ENCODE measurements around the gene TRHDE. TPM values are rescaled to one million over a fixed set of nuclear protein-coding genes. Genes with fewer than 3 reads are reported as not detected.

TRHDE gene
- polyA plus RNA-seq, 1 donor (not counting 4 experiments of a cell fraction or from before 2014, with no cell fraction given), result 0.12 TPM

GRCh38 chr12:72547573-72547972 lies 275.4 kb downstream of the TRHDE start:
- Histone ChIP-seq H3K79me2 (ENCODE audit: control insufficient read depth, insufficient read depth, low read length) (no peaks in the 10 kb centered on the region), H2AFZ (ENCODE audit: control insufficient read depth, low read length) (no peak overlapping the region), H3K9me1 (ENCODE audit: control insufficient read depth, extremely low read depth, insufficient read depth, low read length) (no peaks in the 10 kb centered on the region), H3K27ac (ENCODE audit: control insufficient read depth, insufficient read depth, low read length) (no peak overlapping the region), H3K4me3 (ENCODE audit: control insufficient read depth in 2 of 3, extremely low read depth in 1 of 3, insufficient read depth in 2 of 3, low read depth in 1 of 3, low read length in 3 of 3) (no peak overlapping the region), H3K9me3 (ENCODE audit: control insufficient read depth, low read depth, low read length) (no peaks in the 10 kb centered on the region), H3K27me3 (ENCODE audit: control insufficient read depth, extremely low read depth, insufficient read depth, low read length) (no peaks in the 10 kb centered on the region), H3K36me3 (ENCODE audit: control insufficient read depth in 2 of 2, extremely low read depth in 1 of 2, insufficient read depth in 2 of 2, low read length in 2 of 2) (no peaks in the 10 kb centered on the region), H4K20me1 (ENCODE audit: control insufficient read depth, extremely low read depth, insufficient read depth, low read length) (no peaks in the 10 kb centered on the region), H3K9ac (ENCODE audit: control insufficient read depth, extremely low read depth, insufficient read depth, low read length) (no peak overlapping the region), H3K4me2 (ENCODE audit: control insufficient read depth, extremely low read depth, insufficient read depth, low read depth, low read length) (no peak overlapping the region), H3K4me1 (ENCODE audit: control insufficient read depth, extremely low read depth, insufficient read depth, low read length) (no peaks in the 10 kb centered on the region)
- no peak for DNase-seq (ENCODE audit: low read depth, low spot score)
- dilution Hi-C loops (cut with MboI; ENCODE audit: extremely low pct_ligation_motif_present, low sequenced_read_pairs), result no loop called here
- TF ChIP-seq EZH2 (IDR thresholded peaks at IDR 0.05; ENCODE audit: low read length), result no peak
- TF ChIP-seq, protein P1, sequence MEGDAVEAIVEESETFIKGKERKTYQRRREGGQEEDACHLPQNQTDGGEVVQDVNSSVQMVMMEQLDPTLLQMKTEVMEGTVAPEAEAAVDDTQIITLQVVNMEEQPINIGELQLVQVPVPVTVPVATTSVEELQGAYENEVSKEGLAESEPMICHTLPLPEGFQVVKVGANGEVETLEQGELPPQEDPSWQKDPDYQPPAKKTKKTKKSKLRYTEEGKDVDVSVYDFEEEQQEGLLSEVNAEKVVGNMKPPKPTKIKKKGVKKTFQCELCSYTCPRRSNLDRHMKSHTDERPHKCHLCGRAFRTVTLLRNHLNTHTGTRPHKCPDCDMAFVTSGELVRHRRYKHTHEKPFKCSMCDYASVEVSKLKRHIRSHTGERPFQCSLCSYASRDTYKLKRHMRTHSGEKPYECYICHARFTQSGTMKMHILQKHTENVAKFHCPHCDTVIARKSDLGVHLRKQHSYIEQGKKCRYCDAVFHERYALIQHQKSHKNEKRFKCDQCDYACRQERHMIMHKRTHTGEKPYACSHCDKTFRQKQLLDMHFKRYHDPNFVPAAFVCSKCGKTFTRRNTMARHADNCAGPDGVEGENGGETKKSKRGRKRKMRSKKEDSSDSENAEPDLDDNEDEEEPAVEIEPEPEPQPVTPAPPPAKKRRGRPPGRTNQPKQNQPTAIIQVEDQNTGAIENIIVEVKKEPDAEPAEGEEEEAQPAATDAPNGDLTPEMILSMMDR (optimal IDR thresholded peaks at IDR 0.05 in 1 of 3, IDR thresholded peaks at IDR 0.05 in 1 of 3, conservative IDR thresholded peaks at IDR 0.05 in 1 of 3; ENCODE audit: extremely low read depth in 1 of 3, insufficient read depth in 2 of 3, low read length in 3 of 3), result no peak
- no peak for FAIRE-seq

GRCh38 chr12:72549184-72549583 lies 277.0 kb downstream of the TRHDE start:
- FAIRE-seq, result no peak
- dilution Hi-C loops (cut with MboI; ENCODE audit: extremely low pct_ligation_motif_present, low sequenced_read_pairs), result no loop called here

More at GRCh38 chr12:72549184-72549583, 277.0 kb downstream of the TRHDE start:
- Histone ChIP-seq H3K36me3 (ENCODE audit: control insufficient read depth in 2 of 2, extremely low read depth in 1 of 2, insufficient read depth in 2 of 2, low read length in 2 of 2) (no peaks in the 10 kb centered on the region), H3K27me3 (ENCODE audit: control insufficient read depth, extremely low read depth, insufficient read depth, low read length) (no peaks in the 10 kb centered on the region), H3K9me3 (ENCODE audit: control insufficient read depth, low read depth, low read length) (no peaks in the 10 kb centered on the region), H3K9ac (ENCODE audit: control insufficient read depth, extremely low read depth, insufficient read depth, low read length) (no peak overlapping the region), H3K4me2 (ENCODE audit: control insufficient read depth, extremely low read depth, insufficient read depth, low read depth, low read length) (no peak overlapping the region), H3K4me3 (ENCODE audit: control insufficient read depth in 2 of 3, extremely low read depth in 1 of 3, insufficient read depth in 2 of 3, low read depth in 1 of 3, low read length in 3 of 3) (no peak overlapping the region), H3K79me2 (ENCODE audit: control insufficient read depth, insufficient read depth, low read length) (no peaks in the 10 kb centered on the region), H4K20me1 (ENCODE audit: control insufficient read depth, extremely low read depth, insufficient read depth, low read length) (no peaks in the 10 kb centered on the region), H3K4me1 (ENCODE audit: control insufficient read depth, extremely low read depth, insufficient read depth, low read length) (no peaks in the 10 kb centered on the region), H2AFZ (ENCODE audit: control insufficient read depth, low read length) (no peak overlapping the region), H3K9me1 (ENCODE audit: control insufficient read depth, extremely low read depth, insufficient read depth, low read length) (no peaks in the 10 kb centered on the region), H3K27ac (ENCODE audit: control insufficient read depth, insufficient read depth, low read length) (no peak overlapping the region)
- DNase-seq (ENCODE audit: low read depth, low spot score), result no peak
- TF ChIP-seq, protein P1 (optimal IDR thresholded peaks at IDR 0.05 in 1 of 3, IDR thresholded peaks at IDR 0.05 in 1 of 3, conservative IDR thresholded peaks at IDR 0.05 in 1 of 3; ENCODE audit: extremely low read depth in 1 of 3, insufficient read depth in 2 of 3, low read length in 3 of 3), result no peak
- TF ChIP-seq EZH2 (IDR thresholded peaks at IDR 0.05; ENCODE audit: low read length), result no peak
